GM21825 (cell line): Measurements from ENCODE around the gene CXCL14.

Experiments
- ATAC-seq: cut with Tn5 transposase; IDR thresholded peaks from one replicate; pipeline ENCODE4 v1.9.1; 2021; ENCODE audit warnings: mild to moderate bottlenecking, moderate library complexity; ENCODE audit not compliant: unreplicated experiment

CXCL14 gene

DNA sequence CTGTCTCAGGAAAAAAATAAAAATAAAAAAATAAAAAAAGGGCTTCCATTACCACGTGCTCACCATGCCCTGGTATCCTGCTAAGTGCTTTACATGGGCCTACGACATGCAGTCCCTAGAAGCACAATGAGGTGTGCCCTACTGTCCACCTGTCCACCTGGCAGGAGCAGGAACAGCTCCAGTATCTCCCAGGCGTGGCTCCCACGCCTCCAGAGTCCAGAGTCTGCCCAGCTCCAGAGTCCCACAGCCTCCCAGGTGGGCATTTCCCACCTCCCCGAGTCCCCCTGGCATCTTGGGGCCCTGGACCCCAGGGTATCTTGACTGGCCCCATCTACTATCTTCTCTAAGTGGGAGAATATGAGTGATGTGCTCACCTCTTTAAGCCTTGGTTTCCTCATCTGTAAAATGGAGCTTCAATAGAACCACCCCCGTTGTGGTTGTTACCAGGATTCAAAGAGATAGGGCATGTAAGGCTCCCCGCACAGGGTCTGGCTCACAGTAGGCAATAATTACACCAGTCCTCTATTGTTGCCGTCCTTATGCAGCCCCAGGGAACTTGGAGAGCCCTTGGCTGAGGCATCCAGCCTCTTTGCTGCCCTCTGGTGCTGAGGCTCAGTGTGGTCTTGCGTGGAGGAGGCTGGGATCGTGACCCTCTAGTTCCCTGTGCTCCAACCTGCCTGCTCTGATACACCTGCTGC is 8.9 kb downstream of the CXCL14 start:
- no peak for ATAC-seq

DNA sequence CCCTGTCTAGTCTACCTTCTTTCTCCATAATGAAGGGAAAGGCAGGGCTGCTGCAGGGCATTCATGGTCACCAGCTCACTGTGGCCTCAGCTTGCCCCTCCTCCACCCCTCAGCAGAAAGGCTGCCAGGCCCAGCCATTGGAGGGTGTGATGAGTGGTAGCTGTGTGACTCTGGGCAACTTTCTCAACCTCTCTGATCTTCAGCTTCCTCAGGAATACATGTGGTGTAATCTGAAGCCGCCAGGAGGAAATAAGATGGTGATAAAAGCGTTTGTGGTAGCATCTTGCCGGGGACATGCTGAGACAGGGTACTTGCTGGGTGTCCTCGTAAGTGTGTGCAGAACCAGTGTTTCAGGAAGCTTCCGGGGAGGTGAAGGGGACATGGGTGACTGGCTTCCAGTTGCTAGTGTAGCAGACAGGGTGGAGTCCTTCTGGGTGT is 9.8 kb downstream of the CXCL14 start:
- ATAC-seq: no peak

DNA sequence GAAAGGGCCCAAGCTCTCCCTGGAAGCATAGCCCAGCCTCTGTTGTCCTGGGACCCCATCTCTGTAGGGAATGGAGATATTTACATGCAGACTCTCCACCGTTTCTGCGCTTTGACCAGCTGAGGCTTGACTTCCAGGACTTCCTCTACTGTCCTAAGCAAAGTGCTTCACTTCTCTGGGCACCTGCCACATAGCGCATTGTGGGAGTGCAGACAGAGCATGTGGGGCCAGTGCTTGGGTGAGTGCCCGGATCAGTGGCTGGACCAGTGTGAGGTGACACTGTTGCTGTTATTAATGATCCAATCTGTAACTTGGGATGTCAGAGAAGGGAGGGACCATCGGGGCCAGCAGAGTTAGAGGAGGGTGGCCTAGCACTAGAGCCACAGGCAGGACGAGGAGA is 10.5 kb downstream of the CXCL14 start:
- ATAC-seq: no peak

DNA sequence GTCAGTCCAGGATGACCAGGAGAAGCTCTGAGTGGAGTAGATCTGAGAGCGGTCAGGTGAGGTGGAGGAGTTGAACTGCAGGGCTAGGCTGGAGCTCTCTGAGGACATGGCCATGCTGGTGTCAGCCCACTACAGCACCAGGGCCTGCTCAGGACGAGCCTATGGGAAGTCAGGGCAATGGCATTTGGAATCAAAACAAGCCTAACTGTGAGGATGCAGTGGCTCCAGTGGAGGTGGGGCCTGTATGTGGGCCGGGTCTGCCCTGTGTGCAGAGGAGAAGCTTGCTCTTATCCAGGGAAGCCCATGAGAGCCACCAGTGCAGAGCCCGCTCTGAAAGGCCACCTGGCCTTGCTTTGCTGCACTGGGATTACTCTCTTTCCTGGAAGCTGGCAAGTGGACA is 11.1 kb downstream of the CXCL14 start:
- no peak for ATAC-seq

DNA sequence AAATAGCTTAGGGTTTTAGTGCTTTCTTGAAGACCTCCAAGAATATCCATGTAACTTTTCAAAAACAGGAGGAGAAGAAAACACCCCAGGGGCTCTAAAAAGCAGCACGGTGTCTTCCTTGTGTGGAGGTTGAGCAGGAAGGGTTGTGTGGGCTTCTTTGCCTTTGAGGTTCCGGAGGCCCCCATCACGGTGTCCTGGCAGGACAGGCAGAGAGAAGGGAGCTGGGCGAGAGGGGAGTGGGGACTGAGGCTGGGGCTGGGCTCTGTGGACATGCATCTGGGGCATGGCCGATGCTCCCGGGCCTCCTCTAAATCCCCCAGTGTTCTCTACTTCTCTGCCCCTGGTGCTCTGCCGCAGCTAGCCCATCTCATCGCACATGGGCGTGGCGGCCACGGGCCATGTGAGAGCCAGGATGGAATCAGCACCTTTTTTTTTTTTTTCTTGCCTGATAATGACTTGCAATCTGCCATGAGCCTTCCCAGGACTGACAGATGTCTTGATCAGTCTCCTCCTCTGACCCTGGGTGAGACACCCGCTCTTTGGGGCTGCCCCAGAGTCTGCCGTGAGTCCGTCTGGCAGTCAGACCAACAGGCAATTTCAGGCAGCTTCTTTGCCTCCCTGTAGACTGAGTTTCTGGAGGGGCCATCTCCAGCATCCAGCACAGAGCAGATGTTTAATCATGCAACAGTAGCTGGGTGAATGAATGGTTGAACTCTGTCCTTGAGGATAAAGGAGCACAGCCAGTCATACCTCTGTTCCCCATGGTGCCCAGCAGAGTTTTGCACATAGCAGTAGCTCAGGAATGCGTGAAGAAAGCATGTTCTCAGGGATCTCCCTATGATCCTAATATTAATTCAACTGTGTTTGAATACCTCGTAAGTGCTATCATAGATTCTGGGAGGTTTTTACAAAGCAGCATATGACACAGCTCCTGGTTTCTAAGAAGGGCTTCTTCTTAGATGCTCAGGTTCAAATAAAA is 12.1 kb downstream of the CXCL14 start:
- ATAC-seq: no peak

DNA sequence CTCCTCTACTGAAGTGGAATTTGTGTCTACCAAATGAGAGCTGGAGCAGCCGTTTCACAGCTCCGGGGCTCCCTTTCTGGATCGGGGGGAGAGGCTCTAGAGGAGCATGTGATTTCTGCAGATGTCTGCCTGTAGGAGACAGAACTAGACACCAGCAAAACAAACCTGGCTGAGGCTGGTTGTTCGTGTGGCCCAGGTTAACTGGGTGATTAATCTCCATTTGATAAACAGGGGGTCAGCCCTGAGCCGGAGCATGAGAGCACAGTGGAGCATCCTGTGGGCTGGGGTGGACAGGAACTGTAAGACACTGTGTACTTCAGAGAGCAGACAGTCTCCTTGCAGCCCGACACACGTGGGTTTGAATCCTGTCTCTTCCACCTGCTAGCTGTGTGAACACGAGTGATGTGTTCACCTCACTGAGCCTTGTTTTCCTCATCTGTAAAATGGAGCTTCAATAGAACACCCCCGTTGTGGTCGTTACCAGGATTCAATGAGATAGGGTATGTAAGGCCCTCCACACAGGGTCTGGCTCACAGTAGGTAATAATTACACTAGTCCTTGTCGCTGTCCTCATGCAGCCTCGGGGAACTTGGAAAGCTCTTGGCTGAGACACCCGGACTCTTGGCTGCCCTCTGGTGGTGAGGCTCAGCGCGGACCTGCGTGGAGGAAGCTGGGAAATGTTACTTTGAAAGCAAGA is 12.9 kb downstream of the CXCL14 start:
- no peak for ATAC-seq

DNA sequence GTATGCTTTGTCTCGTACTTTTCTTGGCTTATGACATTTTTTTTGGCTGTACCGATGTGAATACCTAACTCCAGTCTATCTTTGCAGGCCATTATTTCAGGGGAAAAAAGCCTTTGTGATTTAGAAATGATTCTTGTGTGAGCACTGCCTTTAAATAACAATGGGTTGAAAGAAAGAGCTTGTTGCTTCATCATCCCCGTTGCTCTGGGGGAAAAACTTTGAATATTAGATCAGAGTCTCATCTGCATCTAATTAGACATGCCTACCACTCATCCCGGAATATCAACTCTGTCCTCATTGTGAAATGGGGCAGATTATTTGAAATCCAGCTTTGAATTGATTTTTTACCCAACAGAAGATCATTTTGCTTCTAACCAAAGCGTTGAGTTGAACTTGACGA is 13.5 kb downstream of the CXCL14 start:
- no peak for ATAC-seq

DNA sequence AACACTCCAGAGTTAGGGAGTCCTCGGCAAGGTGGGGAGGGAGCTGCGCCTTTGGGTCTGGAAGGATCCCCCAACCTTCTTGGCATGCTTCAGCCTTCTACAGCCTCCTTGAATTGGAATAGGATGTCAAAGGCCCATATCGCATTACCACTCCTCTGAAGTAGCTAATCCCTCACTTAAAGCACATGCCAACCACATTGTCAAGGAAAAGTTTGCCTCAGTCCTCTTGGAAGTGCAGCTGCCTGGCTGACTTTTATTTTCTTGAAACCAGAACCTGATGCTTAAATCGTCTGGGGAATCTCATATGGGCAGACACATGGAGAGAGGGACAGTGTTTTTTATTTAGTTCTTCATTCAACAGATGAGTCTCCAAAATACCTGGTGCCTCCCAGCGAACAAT is 14.5 kb downstream of the CXCL14 start:
- no peak for ATAC-seq

DNA sequence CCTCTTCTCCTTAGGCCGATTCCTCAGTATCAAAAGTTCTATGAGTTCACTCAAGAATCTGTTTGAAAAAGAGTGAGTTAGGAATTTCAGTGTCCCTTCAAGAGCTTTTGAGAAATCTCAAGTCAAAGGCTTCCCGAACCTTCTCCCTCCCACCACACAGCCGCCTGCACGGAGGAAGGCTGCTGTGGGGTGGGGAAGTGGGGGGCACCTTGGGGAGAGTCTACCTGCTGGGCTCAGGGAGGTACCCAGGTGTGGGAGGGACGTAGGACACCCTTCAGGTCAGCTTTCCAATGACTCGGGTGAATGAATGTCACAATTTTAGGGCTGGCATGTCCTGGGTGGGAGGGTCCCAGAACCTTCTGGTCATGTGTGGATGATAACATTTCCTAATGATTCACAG is 17.5 kb downstream of the CXCL14 start:
- no peak for ATAC-seq

DNA sequence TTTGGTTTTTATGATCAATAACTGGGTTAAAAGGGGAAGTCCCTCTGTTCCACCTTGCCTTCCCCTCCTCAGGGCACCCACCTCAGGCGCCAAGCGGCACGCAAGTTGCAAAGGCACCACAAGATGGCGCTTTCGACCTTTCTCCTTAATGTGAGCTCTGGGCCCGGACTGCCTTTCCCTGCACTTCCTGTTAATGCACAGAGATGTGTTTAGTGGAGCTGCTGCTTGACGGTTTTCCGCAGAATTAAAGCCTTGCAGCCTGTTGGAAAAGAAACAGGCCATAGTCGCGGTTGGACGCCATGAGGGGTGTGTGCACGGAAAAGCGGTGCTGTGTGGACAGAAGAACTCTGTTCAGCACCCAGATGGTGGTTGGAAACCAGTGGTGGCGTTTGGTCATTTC is 17.9 kb downstream of the CXCL14 start:
- ATAC-seq: no peak

DNA sequence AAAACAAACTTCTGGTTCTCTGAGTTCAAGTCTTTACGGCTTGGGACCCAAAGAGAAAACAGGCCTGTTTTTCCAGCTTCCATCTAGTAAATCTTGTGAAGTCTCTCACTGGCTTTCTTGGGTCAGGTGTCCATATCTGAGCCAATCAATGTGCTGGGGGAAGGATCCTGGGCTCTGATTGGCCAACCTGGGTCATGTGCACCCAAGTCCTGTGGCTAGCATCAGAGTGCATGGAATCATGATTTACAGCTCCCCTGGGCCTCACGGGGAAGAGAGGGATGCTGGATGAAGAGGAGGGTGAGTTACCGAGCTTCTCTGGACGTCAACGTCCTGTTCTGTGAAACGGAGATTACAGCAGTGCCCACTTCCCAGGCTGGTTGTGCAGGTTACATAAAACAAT is 19.4 kb downstream of the CXCL14 start:
- no peak for ATAC-seq

DNA sequence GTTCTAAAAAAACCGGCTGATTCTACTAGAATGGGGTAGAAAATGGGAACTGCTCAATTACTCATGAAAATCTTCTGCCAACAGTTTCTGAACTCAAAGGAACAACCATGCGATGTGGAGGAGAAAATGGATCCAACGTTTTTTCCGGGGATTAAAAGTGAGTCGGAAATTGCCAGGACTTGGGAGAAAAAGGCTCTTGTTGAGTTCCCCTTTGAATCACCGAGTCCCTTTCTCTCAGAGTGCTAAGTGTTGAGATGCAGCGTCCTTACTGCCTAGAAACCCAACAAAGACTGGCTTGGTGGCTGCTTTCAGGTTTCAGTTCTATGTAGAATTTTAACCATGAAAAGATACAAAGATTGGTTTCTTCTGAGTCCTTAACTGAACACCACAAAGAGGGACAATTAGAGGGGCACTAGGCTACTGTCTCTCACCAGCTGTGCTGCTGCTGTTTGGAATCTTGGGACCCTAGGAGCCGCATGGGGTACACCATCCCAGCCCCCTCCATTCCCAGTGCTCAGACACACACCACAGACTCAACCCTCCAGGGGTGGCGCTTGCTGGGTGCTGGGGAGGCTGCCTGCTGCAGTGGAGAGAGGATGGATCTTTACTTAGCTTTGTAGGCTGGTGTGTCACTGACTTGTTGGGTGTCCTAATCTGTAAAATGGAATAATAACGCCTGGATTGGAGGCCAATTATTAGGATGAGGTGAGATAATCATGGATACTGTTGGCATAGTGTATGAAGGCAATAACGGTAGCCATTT is 21.5 kb downstream of the CXCL14 start:
- ATAC-seq: no peak

DNA sequence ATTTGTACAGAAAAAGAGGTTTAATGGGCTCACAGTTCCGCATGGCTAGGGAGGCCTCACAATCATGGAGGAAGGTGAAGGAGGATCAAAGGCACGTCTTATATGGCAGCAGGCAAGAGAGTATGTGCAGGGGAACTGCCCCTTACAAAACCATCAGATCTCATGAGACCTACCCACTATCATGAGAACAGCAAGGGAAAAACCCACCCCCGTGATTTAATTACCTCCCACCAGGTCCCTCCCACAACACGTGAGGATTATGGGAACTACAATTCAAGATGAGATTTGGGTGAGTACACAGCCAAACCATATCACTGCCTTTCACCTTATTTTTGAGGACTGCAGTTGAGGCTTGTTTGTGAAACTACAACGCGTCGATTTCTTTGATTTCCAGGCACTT is 22.2 kb downstream of the CXCL14 start:
- ATAC-seq: no peak

DNA sequence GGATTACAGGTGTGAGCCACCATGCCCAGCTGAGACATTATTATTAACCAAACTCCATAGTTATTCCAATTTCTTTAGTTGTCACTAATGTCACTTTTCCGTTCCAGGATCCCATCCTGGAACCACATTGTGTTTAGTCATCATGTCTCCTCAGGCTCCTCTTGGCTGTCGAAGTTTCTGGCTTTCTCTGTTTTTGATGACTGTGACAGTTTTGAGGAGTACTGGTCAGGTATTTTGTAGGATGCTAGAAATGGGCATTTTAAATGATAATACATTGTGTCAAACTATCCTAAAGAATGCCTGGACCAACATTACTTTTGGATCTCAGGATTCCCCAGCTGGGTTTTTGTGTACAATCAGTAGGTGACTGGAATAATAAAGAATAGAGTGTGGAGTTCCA is 23.3 kb downstream of the CXCL14 start:
- no peak for ATAC-seq

DNA sequence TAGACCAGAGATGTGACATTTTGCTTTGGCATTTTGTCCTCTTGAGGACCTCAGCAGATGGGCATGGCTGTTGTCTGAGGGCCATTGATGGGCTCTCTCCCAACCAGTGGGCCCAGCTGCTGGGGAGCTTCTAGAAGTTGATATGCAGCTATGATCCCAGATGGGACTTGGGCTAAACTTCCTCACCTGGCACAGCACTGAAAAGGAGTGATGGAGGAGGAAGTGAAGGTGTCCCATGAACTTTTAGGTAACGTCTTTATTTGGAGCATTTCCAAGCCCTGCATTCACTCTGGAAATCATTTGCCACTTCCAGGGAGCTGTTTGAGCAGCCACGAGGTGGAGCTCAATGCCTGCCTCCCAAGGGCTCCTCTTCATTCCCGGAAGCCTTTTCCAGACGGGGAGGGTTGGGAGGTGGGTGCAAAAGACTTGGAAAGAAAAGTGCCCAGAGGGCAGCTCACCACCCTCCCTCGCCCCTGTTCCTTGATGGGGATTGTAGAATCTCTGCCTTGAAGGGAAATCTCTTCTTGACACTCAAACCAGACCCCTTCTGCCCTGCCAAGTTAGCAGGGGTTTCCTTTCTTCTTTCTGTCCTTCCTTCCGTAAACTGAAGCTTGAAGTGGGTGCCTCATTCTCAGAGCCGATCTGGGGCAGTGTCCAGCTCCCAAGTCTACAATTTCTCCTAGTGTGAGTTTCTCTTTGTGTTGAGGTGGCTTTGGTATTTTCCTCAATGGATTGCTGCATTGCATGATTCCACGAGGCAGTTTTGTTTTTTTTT is 24.9 kb downstream of the CXCL14 start:
- ATAC-seq: no peak

DNA sequence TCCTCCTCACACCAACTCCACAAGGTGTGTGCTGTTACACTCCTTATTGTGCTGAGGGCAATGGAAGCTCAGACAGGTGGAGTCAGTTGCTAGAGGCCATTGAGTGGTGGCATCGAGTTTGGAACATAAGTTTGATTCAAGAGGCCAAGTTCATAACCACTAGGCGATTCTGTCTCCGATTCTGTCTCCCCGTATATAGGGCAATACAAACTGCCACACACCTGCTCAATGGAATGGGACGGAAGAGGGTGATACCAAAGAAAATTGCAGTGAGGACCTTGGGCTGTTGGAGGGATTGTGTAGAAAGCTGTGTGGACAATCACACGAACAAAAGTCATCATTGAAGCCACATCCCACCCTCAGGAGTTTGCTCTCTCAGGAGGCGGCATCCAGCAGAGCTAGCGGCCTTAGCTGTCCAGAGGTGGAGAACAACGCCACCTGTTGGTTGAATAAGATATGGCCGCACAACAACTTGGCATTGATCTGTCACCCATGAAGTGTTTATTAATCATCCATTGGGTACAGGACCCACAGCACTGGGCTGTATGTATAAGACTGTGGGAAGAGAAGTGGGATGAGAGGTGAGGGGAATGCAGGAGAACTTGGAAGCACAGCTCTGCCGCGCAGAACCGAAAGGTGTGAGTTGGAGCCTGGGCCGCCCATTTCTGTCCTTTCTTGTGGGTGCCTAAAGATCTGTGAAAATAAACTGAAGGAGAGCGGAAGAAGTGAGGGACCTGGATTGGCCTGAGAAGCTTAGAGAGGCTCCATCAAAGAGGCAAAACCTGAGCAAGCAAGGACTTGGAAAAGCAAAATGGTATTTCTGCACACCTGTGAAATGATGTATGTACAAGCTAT is 27.0 kb downstream of the CXCL14 start:
- no peak for ATAC-seq

DNA sequence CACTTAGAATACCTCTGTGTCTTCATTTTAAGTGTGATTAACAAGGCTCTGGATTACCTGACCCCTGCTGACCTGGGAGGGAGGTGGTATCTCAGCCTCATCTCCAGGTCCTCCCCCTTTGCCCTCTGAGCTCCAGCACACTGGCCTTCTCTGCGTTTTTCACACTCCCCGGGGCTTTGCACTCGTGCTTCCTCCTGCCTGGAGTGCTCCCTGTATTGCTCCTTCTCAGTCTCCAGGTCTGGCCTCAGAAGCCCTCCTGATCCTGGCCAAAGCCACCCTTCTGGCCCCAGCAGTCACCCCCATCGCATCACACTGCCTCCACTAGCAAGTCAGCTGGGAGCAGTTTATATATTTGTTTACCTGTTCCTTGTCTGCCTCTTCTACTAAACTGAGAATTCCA is 29.4 kb downstream of the CXCL14 start:
- ATAC-seq: no peak

DNA sequence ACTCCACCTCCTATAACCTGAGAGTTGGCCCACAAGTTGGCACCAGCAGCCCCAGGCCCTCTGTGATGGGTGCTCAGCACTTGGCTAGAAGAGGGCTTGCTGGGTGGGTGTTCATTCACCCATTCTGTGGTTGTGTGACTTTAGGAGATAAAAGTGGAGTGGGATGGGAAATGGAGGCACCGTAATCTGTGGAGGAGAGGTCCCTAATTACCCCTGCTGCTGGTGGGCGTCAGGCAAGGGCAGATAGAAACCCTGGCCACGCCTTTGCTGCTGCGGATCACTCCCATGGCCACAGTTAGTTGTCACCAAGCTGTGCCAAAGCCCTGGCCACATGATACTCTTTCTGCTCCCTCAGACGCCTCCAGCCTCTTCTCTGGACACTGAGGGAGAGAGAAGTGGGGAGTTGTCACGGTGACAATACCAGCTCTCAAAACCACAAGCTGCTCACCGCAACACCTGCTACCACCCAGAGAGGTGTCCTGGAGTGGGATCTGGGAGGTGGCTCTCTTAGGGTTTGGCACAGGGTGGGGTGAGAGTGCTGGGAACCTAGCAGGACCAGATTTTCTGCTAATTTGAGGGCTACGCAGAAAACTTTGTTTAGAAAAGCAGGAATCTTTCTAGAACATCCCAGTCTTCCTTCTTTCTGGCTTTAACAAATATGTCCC is 31.1 kb downstream of the CXCL14 start:
- ATAC-seq: no peak

DNA sequence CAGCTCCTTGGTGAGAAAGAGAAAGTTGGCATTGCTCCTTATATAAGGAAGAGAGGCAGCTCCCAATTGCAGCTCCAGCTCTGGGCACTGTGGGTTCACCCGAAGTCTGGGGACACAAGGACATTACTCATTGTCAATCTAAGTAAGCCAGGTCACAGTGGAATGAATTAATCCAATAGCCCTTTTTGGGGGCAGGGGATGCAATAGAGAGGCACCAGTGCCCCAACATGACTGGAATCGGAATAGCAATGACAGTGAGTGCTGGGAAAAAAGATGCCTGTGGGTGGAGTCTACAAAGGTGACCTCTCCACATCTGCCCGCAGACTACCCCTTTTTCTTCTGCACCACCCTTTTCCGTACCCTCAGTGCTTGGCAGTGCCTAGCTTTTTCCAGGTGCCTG is 31.9 kb downstream of the CXCL14 start:
- ATAC-seq: no peak
